GM08714 (cell line): Measurements from ENCODE around the gene ASGR1.
"Not testable (repeated sequence)": the region's sequence is repeated elsewhere in the genome, so short reads cannot be mapped to it uniquely, and the experiment has no call there.

Experiments used
- H3K4me3 ChIP-seq: fragments of 200-500 bp; sonication (Bioruptor generic); 2 replicates; pipeline ENCODE4 v1.5.1; 2014; ENCODE audit warnings: mild to moderate bottlenecking, low read length, inconsistent platforms
- ZNF274 ChIP-seq: IDR thresholded peaks from 2 replicates; pipeline ENCODE4 v1.6.1; 2012; ENCODE audit warnings: mild to moderate bottlenecking, low read depth, low read length

Gene ASGR1

DNA sequence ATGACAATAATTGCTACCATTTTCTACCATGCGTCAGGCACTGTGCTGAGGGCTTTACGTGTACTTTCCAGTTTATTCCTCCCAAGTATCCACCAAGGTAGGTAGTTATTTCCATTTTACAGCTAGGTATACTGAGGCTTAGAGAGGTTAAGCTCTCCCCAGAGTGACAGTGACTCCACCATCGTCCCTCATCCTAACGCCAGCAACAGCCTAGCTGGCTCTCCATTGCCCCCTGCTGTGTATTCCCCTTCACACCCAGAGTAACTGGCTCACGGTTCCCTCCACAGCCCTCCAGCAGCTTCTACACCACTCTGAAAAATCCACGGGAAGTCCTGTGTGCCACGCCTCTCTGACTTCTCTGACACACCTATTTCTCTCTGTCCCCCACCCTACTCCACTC, 7.1 kb upstream of the ASGR1 start:
- TF ChIP-seq ZNF274, result no peak
- no peak overlapping the region for H3K4me3 ChIP-seq

DNA sequence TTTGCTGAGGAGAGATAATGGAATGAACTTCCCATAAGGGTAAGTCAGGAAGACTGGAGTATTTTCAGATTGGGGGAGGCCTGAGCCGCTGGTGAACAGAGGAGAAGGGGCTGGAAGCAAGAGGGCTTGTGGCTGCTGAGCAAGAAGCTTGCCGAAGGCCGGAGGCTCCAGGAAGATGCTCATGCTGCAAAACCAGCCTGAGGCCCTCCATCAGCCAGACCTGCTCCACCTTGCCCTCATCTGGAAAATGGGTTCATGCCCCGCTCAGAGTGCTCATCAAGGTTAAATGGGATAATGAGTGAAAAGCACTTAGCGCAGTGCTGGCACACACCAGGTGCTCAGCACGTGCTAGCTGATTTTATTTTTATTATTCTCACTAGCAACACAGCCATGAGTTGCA, 5.5 kb upstream of the ASGR1 start:
- no peak overlapping the region for H3K4me3 ChIP-seq
- no peak for TF ChIP-seq ZNF274

DNA sequence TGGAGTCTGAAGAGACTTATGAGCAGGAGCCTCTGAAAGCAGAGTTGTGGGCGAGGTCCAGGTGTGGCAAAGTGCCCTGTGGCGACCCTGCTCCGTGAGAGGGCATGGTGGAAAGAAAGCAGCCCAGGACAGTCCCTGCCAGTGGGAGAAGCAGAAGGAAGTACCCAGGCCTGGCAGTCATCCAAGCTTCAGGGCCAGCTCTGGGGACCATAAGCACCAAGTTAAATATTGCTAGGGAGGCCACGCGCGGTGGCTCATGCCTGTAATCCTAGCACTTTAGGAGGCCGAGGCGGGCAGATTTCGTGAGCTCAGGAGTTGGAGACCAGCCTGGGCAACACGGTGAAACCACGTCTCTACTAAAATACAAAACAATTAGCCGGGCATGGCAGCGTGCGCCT, 4.9 kb upstream of the ASGR1 start:
- H3K4me3 ChIP-seq, result no peak overlapping the region
- TF ChIP-seq ZNF274, result no peak

DNA sequence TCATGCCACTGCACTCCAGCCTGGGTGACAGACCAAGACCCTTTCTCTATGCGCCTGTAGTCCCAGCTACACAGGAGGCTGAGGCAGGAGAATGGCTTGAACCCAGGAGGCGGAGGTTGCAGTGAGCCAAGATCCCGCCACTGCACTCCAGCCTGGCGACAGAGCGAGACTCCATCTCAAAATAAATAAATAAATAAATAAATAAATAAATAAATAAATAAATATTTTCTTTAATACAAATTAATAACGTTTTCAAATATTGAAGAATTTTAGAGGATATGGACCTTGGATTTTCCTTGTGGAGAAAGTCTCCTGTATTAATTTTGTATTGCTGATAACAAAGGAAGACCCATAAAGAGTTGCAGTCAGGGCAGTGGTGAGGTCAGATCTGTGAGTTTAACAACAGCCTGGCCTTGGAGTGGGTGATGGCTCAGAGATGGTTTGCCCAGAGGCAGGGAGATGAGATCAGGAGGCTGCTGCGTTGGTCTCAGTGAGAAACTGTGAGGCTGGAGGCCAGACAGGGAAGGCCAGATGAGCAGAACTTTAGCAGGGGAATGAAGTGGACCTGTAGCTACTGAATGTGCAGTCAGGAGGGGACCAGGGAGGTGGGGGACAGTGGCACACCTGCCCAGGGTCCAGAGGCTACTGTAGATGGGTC, 4.4 kb upstream of the ASGR1 start:
- TF ChIP-seq ZNF274, result no peak
- H3K4me3 ChIP-seq, result no peak overlapping the region

DNA sequence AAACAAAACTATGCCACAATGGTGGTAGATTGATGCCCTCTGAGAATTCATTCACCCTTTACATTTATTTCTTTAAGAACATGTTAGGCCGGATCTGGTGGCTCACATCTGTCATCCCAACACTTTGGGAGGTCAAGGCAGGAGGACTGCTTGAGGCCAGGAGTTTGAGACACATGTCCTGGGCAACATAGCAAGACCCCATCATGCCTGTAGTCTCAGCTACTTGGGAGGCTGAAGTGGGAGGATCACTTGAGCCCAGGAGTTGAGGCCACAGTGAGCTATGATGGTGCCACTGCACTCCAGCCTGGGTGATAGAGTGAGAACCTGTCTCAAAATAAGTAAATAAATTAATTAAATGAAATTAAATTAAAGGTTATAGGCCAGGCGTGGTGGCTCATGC, 2.9 kb upstream of the ASGR1 start:
- H3K4me3 ChIP-seq, result not testable (repeated sequence)

DNA sequence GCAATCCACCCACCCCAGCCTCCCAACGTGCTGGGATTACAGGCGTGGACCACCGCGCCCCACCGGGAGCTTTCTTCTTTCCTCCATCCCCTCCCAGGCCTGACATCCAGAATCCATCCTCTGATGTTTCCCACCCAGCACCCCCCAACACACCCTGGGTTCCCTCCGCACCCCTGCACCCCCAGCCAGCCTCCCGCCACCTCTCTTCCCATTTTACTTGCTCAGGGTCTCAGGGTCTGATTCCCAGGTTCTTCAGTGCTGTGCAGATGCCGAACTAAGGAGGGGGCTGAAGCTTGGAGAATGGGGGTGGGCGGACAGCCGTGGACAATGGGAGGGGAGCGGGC, 225 bp downstream of the ASGR1 start:
- no peak for TF ChIP-seq ZNF274

DNA sequence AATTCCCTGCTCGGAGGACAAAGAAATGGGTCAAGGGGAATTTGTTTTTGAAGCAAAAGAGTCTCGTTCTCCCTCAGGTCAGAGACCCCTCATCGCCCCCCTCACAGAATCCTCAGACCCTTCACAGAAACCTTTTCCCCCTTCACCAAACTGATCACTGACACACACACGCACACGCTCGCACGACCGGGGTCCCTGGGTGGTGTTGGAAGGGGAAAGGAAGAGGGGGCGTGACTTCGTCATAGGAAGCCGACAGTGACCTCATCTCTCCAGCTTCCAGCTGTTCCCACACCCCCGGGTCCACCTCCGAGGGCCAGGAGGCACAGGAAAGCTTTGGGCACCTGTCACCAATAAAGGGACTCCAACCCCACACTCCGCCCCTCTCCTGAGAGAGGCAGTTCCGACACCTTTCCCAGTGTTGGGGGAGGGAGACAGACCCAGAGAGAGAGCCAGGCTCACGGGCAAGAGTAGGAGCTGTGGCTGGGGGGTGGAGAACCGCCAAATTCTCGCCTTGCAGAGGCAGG, 1.2 kb downstream of the ASGR1 start:
- no peak for TF ChIP-seq ZNF274
- no peak overlapping the region for H3K4me3 ChIP-seq

More for the DNA sequence above, 225 bp downstream of the ASGR1 start:
- no peak overlapping the region for H3K4me3 ChIP-seq

DNA sequence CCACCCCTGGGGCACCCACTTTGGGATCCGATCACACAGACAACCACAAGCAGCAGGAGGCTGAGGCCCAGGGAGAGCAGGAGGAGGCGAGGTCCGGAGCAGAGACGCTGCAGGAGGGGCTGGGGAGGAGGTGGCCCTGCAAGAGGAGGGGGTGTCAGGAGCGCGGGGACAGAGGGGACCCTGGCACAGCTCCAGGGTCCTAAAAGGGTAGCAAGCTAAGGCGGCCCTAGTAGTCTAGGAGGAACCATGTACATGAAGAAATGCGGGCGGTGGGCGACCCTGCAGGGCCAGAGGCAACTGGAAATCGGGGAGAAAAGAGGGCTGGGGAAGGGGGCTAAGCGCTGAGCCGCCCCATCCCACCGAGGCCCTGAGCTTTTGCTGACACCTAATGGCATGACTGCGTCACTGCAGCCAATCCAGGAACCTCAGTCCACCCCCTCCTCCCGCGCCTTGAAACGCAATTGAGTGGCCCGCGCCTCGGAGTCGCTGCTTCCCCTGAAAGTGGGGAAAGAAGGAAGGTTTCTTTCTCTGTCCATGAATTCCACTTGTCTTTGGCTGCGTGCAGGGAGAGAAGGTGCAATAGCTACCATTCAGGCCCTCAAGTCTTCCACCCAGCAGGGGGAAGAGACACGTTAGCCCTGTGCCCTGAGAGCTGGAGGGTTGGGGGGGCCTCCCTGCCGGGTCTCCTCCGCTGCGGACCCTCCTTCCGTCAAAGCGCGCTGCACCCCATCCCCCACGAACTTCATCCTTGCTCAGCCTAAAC, 1.8 kb downstream of the ASGR1 start:
- H3K4me3 ChIP-seq, result no peak overlapping the region
- no peak for TF ChIP-seq ZNF274

DNA sequence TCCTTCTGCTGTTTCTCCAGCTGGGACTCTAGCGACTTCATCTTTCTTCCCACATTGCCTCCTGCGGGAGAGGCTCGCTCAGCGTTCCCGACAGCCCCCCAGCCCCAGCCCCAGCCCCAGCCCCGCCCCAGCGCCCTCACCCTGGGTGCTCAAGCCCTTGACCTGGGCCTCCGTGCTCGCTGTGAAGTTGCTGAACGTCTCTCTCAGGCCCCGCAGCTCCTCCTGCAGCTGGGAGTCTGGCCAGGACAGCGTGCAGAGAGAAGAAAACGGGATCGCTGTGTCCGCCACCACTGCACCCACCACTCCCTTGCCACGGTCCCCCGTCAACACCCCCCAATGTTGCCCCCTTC, 2.4 kb downstream of the ASGR1 start:
- no peak overlapping the region for H3K4me3 ChIP-seq
- no peak for TF ChIP-seq ZNF274

DNA sequence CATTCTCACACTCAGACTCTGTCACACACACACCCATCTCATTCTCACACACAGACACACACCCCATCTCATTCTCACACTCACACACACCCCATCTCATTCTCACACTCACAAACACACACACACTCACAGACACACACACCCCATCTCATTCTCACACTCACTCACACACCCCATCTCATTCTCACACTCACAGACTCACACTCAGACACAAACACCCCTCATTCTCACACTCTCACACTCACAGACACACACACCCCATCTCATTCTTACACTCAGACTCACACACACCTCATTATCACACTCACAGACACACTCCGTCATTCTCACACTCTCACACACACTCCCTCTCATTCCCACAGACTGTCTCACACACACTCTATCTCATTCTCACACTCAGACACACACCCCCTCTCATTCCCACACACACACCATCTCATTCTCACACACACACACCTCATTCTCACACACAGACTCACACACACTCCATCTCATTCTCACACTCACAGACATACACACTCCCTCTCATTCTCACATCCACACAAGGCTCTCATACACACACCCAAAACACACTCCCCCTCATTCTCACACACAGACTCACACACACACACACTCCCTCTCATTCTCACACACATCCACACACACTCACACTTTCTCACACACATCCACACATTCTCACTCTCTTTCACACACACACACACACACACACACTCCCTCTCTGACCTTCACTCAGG, 2.9 kb downstream of the ASGR1 start:
- no peak for TF ChIP-seq ZNF274

DNA sequence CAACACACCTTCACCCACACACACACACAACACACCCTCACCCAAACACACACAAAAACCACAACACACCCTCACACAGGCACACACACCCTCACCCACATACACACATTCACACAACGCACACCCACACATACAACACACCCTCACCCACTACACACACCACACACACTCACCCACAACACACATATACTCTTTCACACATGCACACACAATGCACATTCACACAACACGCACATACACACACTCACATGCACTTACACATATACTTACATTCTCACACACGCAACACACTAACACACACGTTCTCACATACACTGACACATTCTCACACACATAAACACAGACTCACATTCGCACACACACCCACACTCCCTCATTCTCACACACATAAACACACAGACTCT, 3.8 kb downstream of the ASGR1 start:
- no peak overlapping the region for H3K4me3 ChIP-seq
- no peak for TF ChIP-seq ZNF274

More for the DNA sequence above, 2.9 kb downstream of the ASGR1 start:
- no peak overlapping the region for H3K4me3 ChIP-seq

DNA sequence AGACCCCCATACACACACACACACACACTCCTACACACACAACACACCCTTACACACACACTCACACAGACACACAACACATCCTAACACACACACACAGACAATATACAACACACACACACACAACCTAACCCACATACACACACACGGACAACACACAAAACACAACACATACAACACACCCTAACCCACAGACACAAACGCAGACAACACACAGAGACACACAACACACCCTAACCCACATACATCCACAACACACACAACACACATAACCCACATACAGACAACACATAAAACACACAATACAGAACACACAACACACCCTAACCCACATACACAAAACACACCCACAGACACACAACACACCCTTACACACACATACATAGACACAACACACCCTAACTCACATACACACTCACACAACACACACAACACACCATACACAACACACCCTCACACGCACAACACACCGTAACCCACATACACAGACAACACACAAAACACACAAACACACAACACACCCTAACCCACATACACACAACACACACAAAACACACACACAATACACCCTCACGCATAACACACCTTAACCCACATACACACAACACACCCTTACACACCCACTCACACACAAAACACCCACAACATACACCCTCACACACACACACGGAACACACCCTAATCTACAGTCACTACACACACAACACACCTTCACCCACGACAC, 4.4 kb downstream of the ASGR1 start:
- H3K4me3 ChIP-seq, result no peak overlapping the region
- no peak for TF ChIP-seq ZNF274

DNA sequence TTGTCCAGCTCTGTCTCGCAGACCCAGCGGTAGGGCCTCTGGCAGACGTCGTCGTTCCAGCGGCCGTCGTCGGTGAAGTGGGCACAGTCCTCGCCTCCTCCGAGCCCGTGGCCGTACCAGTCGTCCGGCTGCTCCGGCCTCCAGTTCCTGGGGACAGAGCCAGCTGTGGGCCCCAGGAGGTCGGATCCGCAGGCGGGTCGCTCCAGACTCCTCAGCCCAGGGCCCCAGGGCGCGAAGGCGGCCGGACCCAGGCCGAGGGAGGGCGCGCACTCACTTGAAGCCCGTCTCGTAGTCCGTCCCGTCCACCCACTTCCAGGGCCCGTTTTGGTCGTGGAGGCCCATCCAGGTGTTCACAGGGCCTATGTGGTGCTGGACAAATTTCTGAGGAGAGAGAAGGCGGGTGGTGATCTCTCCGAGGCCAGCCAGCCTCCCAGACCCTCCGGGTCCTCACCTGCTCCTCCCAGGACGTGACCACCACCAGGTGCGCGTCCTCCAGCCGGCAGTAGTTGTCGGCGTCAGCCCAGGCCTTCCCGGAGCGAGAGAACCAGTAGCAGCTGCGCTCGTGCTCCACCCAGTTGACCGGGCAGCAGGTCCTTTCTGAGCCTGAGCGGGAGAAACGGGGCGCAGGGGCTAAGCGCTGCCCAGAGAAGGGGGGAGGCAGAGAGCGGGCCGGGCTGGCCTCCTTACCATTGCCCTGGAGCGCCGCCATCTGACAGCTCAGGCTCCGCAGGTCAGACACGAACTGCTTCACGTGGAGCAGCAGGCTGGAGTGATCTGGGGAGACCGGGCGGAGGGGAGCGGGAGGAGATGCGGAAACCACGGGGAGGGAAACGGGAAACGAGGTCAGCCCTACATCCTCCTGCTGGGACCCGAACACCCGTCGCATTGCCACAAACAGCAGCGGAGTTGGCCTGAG, 5.2 kb downstream of the ASGR1 start:
- no peak for TF ChIP-seq ZNF274
- no peak overlapping the region for H3K4me3 ChIP-seq

DNA sequence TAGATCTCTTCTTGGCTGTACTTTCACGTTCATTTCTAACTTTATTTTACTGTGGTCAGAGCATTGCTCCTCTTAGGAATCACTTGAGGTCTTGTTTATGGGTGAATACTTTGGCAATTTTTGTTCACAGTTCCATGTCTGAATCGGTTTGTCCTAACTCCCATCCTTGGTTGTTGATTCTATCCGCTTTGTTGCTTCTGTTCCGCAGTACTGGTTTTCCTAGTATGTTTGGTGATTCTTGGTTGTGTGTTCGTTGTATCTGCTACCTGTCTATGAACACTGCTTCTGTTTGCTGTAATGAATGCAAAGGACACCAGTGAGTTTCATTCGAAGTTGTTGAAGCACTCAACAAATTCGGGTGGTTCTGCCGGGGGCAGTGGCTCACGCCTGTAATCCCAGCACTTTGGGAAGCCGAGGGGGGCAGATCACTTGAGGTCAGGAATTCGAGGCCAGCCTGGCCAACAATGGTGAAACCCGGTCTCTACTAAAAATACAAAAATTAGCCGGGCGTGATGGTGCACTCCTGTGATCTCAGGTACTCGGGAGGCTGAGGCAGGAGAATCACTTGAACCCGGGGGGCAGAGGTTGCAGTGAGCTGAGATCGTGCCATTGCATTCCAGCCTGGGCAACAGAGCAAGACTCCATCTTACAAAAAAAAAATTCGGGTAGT, 6.5 kb downstream of the ASGR1 start:
- not testable (repeated sequence) for H3K4me3 ChIP-seq

DNA sequence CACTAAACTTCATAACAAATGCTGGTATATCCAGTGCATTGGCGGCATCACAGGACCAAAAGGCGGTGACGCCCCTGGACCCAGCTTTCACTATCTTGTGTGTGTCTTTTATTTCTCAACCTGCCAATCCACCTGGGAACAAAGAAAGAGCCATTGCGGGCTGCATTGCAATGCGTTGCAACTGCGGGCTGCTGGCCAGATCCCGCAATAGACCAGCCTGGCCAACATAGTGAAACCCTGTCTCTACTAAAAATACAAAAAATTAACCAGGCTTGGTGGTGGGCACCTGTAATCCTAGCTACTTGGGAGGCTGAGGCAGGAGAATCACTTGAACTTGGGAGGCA, 9.6 kb downstream of the ASGR1 start:
- not testable (repeated sequence) for H3K4me3 ChIP-seq

DNA sequence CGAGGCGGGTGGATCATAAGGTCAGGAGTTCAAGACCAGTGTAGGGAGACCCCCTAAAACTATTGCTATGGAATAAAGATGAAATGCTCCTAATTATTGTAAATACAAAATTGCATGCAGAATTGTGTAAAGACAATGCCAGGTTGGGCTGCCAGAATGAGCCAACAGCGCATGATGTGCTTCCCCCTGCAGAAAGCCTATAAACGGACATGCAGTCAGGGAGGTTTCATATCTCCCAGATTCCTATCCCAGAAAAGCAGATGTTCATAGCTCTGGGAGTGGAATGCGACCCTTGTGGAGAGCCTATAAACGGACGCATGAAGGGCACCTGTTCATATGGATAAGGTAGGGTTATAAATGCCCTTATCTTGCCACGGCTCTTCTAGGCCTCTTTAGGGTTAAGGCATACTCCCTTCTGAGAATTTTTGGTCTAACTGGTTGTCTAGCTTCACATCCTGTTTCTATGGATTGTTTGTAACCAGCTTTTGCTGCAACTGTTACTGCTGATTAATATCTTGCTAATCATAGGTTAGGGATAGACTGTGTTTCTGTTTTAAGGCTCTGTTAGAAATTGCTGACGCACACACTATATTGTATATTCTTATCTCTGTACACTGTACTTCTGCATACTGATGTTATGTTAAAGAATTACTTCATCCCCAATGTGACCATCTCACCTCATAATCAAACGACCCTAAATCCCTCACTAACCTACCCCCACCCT, 10.2 kb downstream of the ASGR1 start:
- not testable (repeated sequence) for H3K4me3 ChIP-seq
